Effector CD8-positive, alpha-beta T cell (primary cell): ENCODE results near the gene CLHC1.
"Not testable (repeated sequence)": the region's sequence is repeated elsewhere in the genome, so short reads cannot be mapped to it uniquely, and the experiment has no call there.

Experiments used
- DNase-seq: peaks from one replicate; lab custom pipeline; 2025; lab: John Stamatoyannopoulos, UW

Gene CLHC1

GRCh38 chr2:55232863-55233657 lies 967 bp upstream of the CLHC1 start:
- DNase-seq, result peak; percentile 34

- DNase-seq, result no peak
These were observed 478 bp downstream of the CLHC1 start for GRCh38 chr2:55231546-55232083.

GRCh38 chr2:55230551-55230950 lies 1.5 kb downstream of the CLHC1 start:
- DNase-seq, result no peak

GRCh38 chr2:55229221-55229620 lies 2.9 kb downstream of the CLHC1 start:
- DNase-seq, result no peak

GRCh38 chr2:55228226-55228563 lies 3.9 kb downstream of the CLHC1 start:
- no peak for DNase-seq

- not testable (repeated sequence) for DNase-seq
These were observed 4.5 kb downstream of the CLHC1 start for GRCh38 chr2:55227437-55228225.

GRCh38 chr2:55225481-55226020 lies 6.5 kb downstream of the CLHC1 start:
- no peak for DNase-seq

- DNase-seq, result no peak
These were observed 7.3 kb downstream of the CLHC1 start for GRCh38 chr2:55224761-55225261.

- DNase-seq, result no peak
These were observed 7.9 kb downstream of the CLHC1 start for GRCh38 chr2:55223958-55224760.

- DNase-seq, result no peak
These were observed 18.3 kb downstream of the CLHC1 start for GRCh38 chr2:55213822-55214221.

- no peak for DNase-seq
These were observed 27.1 kb downstream of the CLHC1 start for GRCh38 chr2:55204950-55205349.

- DNase-seq, result no peak
These were observed 27.6 kb downstream of the CLHC1 start for GRCh38 chr2:55204536-55204935.

- DNase-seq, result no peak
These were observed 31.7 kb downstream of the CLHC1 start for GRCh38 chr2:55200416-55200815.

- no peak for DNase-seq
These were observed 35.6 kb downstream of the CLHC1 start for GRCh38 chr2:55196526-55196925.

GRCh38 chr2:55191888-55192287 lies 40.2 kb downstream of the CLHC1 start:
- not testable (repeated sequence) for DNase-seq

- not testable (repeated sequence) for DNase-seq
These were observed 45.3 kb downstream of the CLHC1 start for GRCh38 chr2:55186837-55187236.

GRCh38 chr2:55180374-55180773 lies 51.7 kb downstream of the CLHC1 start:
- DNase-seq, result no peak

GRCh38 chr2:55176094-55176415 lies 56.0 kb downstream of the CLHC1 start:
- no peak for DNase-seq

GRCh38 chr2:55175254-55176093 lies 56.6 kb downstream of the CLHC1 start:
- no peak for DNase-seq

- no peak for DNase-seq
These were observed 58.5 kb downstream of the CLHC1 start for GRCh38 chr2:55173438-55174054.
